GM23248 (cell line): Measurements from ENCODE around the gene EIF3A.

Experiments
- EZH2 ChIP-seq: fragments of 200-600 bp; sonication (generic); IDR thresholded peaks from 2 replicates; pipeline ENCODE4 v1.6.1; 2018; ENCODE audit warnings: antibody characterized with exemption, mild to moderate bottlenecking; ENCODE audit not compliant: insufficient read depth, poor library complexity, severe bottlenecking
- EZH2phosphoT487 ChIP-seq: fragments of 200-600 bp; sonication (generic); IDR thresholded peaks from 2 replicates; pipeline ENCODE4 v1.6.1; 2018; ENCODE audit warnings: antibody characterized with exemption, moderate library complexity, mild to moderate bottlenecking, low read depth; ENCODE audit not compliant: insufficient read depth

DNA sequence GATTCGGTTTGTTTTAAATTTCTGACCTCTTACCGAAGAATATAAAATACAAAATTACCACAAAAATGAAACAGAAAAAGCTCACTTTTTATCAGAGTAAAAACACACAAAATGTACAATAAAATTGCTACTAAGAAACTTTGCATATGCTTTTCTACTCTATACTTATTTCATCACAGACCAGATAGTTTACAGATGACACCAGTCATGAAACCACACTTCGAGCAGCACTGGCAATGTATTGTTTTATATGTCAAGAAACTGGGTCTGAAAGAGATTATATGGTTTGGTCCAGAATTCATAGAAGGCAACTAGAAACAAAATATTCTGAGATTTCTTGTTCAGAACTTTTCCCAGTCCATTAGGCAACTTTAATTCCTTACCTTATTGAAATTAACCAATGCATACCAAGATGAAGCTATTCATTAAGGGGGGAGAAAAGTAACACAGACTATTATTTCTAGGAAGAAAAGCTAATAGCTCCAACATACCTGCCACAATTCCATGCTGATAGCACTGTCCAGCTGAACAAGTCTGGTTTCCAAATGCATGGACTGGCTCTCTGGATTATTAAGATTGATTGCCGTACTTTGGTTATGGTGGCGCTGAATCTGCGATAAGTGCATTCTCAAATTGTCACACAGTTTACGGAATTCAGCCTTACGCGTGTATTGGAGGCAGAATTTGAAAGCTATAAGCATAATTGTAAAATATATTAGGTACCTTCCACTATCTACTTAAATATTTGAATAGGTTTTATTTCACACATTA lies 10.0 kb downstream of the EIF3A start:
- no peak for TF ChIP-seq EZH2phosphoT487
- TF ChIP-seq EZH2, result no peak
